LoVo (cell line): ENCODE results near the gene GSTCD.

ENCODE experiments used
- DNase-seq: peaks from one replicate; pipeline ENCODE4 v3.0.0-alpha.2; 2016; ENCODE audit warnings: low spot score

GSTCD gene

GRCh38 chr4:105894660-105895582 lies 186.3 kb downstream of the GSTCD start, which contains the start of gene NPNT:
TSS of gene NPNT (plus strand) at chr4:105895471. CDS start at chr4:105895653, 182 bp downstream.
- peak; percentile 65 for DNase-seq

- peak; percentile 34 for DNase-seq
Observed at GRCh38 chr4:105895583-105896460, 187.2 kb downstream of the GSTCD start.

GRCh38 chr4:105896461-105896942 lies 187.9 kb downstream of the GSTCD start:
- DNase-seq: no peak
